OCI-M2 (cell line): ENCODE measurements around the gene TMPRSS13.

ENCODE experiments used
- DNase-seq: peaks from one replicate; lab custom pipeline; 2025; ENCODE audit not compliant: unreplicated experiment; lab: John Stamatoyannopoulos, UW

Gene TMPRSS13

DNA sequence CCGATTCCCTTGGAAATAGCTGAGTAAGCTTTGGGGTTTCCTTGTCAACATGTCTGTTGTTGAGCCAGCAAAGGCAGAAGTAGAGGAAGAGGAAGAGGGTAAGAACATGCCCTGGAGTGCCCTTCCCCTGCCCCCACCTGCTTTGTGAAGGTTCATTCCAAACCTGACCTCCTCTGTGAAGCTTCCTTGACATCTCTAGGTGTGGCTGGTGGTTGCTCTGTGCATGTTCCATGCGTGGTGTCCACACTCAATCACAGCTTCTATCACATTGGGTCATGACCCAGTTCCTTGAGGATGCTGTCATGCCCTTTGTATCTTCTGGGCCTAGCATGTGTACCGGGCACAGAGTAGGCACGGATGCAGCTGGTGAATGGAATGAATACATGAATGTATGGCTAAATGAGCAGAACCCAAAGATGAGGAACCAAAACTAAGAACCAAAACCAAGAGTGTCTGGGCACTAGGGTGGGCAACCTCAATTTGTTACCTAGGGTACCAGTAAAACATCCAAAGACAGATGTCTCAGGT is 29.0 kb downstream of the TMPRSS13 start:
- no peak for DNase-seq

DNA sequence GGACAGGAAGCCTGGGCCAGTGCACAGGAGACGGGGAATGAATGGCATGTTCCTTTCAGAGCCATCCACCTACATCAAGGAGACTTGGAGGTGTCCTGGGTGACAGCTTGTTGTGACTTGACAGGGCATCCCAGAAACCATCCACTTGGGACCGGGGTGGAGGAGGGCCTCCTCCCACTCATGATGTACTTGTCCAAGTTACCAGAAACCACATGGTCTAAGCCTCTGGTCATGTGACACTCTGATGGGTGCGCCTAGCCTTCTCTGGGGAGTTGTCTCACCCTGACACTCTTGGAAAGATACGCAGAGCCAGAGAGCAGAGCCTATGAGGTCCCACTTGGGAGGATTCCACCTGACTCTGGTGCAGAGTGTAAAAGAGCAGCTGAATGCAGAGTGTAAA is 31.1 kb downstream of the TMPRSS13 start:
- DNase-seq = no peak

DNA sequence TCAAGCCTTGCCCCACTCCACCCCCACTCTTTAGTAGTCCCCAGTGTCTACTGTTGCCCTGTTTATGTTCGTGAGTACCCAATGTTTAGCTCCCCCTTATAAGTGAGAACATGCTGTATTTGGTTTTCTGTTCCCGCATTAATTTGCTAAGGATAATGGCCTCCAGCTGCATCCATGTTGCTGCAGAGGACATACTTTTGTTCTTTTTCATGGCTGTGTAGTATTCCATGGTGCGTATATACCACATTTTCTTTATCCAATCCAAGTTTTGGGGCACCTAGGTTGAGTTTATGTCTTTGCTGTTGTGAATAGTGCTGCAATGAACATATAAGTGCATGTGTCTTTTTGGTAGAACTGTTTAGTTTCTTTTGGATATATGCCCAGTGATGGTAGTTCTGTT is 36.6 kb downstream of the TMPRSS13 start:
- no peak for DNase-seq

DNA sequence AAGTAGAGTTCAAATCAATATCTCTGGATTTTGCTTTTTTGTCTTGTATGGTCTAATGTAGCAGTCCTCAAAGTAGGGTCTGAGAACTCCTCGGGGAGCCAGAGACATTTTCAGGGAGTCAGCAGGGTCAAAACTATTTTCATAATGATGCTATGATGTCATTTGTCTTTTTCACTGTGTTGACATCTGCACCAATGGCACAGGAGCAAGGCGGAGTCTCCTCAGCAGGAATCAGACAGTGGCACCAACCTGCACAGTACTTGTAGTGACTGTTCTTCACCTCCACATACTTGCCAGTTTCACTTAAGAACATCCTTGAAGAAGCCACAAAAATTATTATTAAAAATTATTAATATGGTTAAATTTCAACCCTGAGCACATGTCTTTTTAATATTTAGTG is 37.8 kb downstream of the TMPRSS13 start:
- no peak for DNase-seq

DNA sequence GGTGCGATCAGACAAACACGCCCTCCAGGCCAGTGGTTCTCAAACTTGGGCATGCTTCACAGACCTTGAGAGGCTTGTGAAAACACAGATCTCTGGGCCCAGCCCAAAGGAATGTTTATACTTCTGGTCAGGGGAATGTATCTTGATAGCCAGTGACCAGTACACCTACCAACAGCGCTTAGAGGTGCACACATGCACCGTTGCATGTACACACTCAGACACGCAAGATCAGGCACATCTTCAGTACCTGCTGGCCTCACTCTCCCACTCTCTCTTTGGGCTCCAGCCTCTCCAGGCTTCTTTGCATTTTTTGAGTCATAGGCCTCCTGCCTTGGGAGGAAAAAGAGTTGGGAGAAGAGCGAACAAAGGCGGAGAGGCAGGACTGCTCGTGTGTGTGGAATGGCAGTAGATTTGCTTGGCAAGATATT is 41.0 kb downstream of the TMPRSS13 start:
- DNase-seq = no peak

DNA sequence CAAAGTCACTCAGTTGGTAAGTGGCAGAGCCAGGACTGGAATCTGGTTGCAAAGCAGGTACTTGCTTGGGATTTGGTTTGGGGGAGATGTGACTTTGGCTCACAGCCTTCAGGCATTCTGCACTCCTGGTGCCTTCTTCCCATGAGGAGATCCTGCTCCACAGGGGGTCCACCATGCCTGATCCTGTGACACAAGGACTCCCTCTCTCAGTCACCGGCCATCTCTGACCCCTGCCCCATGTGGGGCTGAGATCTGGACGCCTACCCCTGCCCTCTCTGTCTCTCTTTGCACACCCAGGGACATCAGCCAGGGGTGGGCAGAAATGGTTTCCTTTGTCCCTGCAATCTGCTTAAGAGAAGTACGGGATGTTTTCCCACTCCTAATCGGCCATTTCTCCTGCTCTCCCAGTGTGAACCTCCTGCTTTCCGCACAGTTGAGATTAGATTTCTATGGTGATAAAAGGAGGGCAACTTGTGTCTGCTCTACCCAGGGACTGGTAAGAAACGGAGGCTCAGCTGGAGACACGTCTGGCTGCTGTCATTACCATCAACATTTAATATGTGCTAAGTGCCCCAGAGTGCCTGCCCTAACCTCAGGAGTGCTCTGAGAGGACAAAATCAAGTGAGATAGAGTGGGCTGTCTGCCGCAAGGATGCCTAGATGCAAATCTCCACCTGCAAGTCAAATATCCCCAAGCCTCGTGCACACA is 41.6 kb downstream of the TMPRSS13 start:
- no peak for DNase-seq

DNA sequence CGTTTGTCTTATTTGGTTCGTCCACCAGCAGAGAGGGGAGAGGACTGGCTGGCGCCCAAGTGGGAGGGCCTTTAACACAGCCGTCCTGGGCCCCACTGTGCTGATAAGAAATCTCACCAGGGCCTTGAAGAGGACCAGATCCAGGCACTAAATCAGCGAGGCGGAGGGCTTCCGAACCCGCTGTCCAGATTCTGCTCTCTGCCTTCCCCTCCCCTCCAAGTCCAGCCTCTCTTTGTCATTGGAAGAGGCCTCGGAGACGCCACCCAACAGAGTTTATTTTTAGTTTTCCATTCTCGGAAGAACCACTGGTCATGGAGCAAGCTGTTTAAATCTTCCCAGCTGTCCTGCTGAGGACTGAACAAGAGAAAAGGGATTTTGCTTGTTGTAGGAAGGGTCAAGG is 43.4 kb downstream of the TMPRSS13 start:
- no peak for DNase-seq

DNA sequence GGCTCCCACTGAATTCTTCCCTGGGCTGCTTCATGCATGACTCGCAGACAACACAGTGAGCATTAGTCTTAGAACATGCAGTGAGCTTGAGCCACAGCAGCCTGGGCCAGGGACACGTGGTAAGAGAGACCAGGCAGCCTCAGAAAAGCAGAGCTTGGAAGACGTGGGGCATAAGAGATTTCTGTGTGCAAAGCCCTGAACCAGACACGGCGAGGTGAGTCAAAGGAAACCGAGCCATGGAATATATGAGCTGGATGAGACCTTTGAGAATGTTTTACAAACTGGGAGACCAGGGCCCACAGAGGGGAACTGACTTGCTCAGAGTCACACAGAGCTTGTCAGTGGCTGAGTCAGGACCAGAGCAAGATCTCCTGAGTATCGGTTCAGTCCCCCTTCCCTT is 44.2 kb downstream of the TMPRSS13 start:
- no peak for DNase-seq

DNA sequence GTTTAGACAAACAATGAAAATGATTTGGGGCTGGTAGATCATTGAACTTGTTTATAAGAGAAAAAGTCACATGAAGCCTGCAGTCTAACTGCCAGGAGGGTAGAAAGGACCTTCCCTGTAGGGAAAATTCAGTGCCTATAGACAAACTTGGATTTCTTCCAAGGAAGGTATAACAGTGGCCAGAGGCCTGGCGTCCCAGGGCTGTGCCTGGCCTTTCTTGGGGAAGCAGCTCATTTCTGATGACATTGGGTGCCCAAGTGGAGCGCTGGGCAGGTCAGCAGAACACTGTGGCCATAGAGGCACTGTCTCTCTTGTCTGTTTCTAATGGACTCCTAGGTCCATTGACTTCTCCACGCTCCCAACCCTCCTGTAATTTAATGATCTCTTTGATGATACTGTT is 46.1 kb downstream of the TMPRSS13 start:
- no peak for DNase-seq

DNA sequence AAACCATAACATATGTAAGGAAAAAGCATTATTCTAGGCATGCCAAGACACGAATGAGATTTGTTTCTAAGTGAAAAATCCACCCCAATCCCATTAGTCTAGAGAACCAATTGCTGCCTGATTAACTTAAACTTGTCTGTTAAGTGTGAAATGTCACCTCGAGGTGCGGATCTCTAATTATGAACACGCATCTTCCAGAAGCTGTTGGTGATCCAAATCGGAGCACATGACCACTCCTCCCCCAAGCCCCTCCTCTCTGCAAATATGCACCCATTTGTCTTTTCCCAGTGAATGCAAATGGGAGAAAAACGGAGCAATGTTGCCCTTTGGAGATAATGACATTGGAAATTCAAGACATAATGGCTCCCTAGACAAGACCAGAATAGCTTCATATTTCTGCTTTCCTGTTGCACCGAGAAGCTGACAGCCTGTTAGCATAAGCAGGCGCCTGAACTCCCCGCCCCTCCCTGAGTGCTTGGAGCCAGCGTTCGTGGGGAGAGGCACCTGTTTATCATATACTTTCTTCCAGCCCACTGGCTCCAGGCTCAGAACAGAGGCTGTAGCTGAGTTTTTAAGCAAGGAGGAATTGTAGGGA is 46.8 kb downstream of the TMPRSS13 start:
- no peak for DNase-seq

DNA sequence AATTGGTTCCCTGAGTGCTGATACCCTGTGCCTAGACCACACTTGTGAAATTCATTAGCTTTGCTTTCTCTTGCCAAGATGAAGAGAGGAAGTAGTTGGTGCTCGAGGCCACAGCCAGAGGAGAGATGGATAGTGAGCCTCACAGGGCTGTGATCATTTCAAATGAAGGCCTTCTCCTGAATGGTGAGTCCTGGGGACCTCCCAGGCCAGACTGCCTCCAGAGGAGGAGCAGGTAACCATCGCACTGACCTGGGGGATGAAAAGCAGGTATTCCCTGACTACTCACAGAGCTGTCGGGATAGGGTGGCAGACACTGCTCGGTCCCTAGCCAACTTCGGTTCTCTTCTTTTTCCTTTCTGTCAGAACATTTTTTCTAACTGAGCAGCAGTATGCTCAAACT is 48.0 kb downstream of the TMPRSS13 start:
- DNase-seq = no peak

DNA sequence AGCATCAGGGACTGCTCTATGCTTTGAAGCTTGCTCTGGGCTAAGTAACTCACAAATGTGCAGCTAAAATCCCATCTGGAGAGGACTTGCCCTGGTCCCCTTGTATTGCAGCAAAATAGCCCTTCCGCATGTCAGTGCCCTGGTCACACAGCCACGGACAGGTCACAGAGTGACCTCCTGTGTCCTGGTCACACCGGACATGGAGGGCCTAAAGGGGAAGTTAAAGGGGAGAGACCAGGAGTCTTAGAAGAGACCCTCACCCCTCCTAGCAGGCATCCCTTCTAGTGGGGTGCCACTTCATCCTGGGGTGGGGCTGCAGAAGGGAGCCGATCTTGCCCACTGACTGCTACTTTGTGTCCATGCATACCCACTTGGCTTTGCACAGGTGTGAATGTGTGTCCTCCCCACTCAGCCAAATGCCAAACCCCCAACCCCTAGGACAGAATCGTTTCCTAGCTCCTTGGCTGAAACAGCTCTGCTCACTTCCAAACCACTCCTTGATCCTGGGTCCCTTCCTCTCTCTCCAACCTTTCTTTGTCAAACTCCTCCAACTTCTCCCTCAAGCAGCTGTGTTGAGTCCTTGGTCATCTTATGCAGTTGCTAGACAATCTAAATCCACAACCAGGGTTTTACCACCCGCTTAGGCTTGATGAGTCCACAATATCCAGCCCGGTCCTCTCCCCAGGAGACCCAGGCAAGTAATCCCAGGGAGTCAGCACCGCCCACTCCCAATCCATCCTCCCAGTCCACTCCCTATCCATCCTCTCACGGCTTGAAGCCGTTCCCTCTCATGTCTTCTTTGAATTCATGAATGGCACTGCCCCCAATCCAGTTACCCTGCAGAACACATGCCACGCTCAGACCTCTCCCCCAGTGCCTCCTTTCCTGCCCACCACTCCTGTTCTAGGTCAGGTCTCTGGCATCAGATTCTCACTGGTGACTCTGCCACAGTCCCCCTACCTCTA is 49.4 kb downstream of the TMPRSS13 start:
- DNase-seq = no peak

DNA sequence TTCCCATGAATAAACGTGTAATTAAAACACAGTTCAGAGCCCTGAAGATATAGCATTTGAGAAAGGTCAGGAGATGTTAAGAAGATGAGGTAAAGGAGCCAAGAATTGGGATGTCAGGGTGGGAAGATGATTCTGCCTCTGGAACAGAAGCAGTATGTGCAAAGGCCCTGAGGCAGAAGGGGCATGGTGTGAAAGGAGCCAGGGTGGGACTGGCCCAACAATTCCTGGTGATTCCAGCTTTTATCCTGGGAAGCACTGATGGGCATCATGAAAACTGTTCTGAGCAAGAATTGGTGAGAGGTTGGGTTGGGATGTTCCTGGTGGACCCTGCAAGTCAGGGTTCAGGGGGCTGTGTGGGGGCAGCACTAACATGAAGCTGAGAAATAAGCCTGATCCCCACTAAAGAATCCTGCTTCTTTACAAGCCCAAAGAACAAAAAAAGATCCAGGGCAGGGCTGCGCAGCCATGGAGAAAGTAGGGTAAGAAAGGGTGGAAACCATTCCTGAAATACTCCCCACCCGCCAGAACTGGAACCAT is 50.2 kb downstream of the TMPRSS13 start:
- DNase-seq = no peak

DNA sequence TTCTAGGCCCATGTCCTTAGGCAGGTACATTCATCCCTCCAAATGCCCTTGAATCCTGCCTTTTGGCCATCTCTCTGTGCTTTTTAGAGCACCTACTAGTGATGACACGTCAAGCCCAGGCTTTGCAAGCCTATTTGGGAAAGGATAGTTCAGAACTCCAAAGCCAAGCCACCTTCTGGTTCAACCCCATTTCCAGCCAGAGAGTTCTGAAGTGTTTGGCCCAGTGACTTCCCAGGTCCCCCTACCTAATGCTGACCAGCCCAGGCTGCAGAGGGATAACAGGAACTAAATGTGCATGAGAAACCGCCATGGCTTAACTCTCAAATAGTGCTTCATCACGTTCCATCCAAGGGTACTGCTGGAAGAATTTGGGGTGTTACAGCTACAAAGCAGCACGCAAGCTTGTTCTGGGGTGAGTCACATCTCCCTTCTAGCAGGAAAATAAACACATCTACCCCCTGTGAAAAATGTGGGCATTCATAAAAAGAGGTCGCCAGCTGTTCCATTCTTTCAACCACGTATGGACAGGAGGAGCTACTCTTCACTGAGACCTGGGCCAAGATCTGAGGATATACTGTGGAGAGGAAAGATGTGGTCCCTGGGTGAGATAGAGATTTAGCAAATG is 50.8 kb downstream of the TMPRSS13 start:
- no peak for DNase-seq

DNA sequence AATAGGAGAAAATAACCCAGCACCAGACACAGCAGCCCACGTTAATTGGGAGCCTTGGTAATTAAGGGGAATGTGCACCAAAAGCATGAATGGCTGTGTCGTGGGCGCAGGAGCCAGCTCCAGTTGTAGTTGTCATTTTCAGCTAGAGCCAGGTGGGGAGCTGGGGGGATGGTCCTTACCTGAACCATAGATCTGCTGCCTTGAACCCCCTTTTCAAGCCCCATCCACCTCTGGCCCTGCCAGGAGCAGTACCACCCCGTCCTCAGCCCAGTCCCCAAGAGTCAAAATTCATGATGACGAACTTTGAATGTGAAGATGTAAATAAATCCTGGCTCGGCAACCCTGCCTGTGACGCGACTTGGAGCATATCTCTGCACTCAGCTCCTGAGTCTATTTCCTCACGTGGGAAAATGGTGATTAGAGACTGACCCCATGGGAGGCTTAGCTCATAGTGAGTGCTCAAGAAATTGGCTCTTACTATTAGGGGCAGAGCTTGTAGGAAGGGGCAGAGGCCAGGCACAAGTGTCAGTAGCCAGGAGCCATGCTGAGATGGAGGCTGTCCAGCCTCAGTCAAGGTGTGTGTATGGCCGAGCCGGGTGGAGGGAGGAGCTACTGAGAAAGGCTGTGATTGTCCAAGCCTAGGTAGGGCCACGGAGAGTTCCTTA is 52.0 kb downstream of the TMPRSS13 start:
- no peak for DNase-seq

DNA sequence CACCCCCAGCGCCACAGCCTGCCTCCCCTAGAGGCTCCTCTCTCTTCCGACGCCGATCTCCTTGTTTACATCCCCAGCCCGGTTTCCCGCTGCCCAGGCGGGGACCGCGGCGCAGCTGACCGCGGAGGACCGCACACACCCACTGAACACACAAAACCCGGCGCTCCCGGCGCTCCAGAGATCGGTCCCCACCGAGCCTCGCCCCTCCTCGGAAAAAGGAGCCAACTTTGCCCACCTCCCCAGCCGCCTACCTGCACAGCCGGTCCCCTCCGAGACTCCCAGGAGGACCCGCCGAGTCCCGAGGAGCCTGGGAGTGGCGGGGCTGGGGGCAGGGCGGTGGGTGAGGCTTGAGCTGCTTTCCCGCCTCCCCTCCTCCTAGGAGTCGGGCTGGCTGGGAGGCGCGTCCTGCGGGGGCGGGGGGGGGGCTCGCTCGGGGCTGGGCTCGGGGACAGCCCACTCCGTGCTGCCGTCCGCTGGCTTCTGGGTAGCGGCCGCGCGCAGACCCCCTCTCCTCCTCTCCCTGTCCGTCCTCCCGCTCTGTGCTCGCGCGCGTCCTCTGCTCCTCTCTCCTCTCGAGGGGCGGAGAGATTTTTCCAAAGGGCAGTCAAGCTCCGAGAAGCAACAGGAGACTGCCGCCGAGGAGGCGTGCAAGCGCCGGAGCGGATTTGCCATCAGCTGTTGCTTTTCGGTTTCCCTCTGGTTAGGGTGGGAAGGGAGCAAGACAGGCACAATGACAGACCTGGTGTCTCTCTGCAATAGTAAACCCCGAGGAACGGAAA is 52.7 kb downstream of the TMPRSS13 start, which contains the start of gene FXYD6:
FXYD6 (minus strand) TSS at position 318 of the 779 bp plus-strand sequence. CDS start 33,882 bp downstream, outside the sequence.
- DNase-seq = no peak

DNA sequence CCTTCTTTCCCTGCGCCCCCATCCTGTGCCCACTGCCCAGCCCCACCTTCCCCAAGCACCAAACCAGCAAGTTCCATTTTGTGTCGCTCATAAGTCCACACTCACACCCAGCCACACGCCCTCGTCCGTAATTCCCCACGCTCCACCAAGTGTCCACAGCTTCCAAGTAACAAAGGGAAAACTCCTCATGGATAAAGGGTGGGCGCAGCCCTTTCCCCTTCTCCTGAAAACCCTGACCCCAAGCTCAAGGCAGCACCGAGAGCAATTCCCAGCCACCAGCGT is 53.2 kb downstream of the TMPRSS13 start:
- no peak for DNase-seq

DNA sequence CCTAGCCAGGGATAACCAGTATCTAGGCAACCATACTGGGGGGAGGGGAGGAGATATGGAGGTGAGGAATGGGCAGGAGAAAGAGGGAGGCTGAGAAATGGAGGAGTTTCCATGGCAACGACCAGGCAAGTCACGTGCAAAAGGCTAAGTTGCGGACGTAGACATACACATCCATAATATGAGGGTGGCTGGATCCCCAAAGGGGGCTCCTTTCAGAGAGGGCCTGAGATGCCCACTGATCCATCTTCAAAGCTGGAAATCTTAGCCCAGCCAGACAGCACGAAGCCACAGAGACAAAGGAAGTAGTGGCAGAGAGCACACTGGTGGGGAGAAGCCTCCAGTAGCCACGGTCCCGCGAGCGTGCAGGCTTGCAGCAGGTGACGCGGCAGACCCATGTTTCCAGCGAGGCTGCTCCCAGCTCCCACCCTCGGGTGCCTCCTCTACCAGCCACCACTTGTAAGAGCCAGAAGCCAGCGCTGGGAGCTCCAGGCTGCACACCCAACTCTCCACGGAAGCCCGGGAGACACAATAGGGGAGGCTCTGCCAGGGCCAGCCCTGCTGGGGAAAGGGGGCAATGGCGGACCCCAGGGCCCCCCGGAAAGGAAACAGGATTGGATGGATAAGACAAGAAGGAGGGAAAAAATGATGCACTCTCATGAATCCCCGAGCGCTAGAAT is 53.7 kb downstream of the TMPRSS13 start:
- no peak for DNase-seq

DNA sequence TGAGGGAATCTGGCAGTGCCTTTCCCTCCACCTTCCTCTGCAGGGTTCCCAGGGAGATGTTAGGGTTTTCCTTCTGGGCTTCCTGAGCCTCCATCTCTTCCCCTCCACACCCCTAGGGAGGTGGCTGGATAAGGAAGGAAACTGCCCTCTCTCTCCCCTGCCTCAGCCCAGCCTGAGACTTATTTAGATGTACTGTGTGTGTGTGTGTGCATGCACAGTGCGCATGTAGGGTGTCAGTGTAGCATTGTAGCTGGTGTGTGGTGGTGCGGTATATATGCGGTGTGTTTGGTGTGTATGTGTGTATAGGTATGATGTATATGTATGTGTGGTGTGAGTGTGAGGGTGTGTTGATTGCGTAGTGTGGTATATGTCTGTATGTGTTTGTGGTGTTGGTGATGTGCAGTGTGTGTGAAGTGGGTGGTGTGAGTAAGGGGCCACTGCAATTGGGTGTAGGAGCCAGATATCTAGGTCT is 54.3 kb downstream of the TMPRSS13 start:
- no peak for DNase-seq
